Bronchial epithelial cell (primary cell): ENCODE measurements around the gene LAMA2. TPM values are rescaled to one million over a fixed set of nuclear protein-coding genes. Genes with fewer than 3 reads are reported as not detected.

Experiments
- DNase-seq: peaks from one replicate; pipeline ENCODE4 v3.0.0-alpha.2; 2010; ENCODE audit warnings: low read depth
- FAIRE-seq: peaks from 2 replicates; lab custom pipeline; 2011; peaks lifted over from hg19 to GRCh38; lab: Jason Lieb, UNC
- H3K27me3 ChIP-seq: 2 replicates; pipeline ENCODE4 v1.5.1; 2011; ENCODE audit warnings: low read length; ENCODE audit not compliant: control insufficient read depth, insufficient read depth
- H3K36me3 ChIP-seq: 2 replicates; pipeline ENCODE4 v1.5.1; 2011; ENCODE audit warnings: low read length; ENCODE audit not compliant: control insufficient read depth, insufficient read depth
- H3K4me3 ChIP-seq: 2 replicates; pipeline ENCODE4 v1.5.1; 2011; ENCODE audit warnings: mild to moderate bottlenecking, low read depth, low read length, control low read depth
- CTCF ChIP-seq: IDR thresholded peaks from 2 replicates; pipeline ENCODE4 v1.5.1; 2011; ENCODE audit warnings: mild to moderate bottlenecking, moderate library complexity, low read length, control low read depth, inconsistent platforms; ENCODE audit not compliant: insufficient read depth, severe bottlenecking
- total RNA-seq: library from RNA; depleted of rRNA; stranded (reverse); fragments of >200 nt; gene quantifications from 2 replicates; pipeline ENCODE4 v1.2.1, GENCODE V29; 2014

The LAMA2 gene
- total RNA-seq, 1 donor from 2014 or later, result 2.6 TPM

GRCh38 chr6:129515004-129515403, 632.1 kb downstream of the LAMA2 start:
- Histone ChIP-seq H3K4me3 (no peak overlapping the region), H3K27me3 (no peaks in the 10 kb centered on the region), H3K36me3 (no peaks in the 10 kb centered on the region)
- DNase-seq (no peak), FAIRE-seq (no peak)
- TF ChIP-seq CTCF, result no peak

- Histone ChIP-seq H3K4me3 (no peak overlapping the region), H3K36me3 (no peaks in the 10 kb centered on the region), H3K27me3 (no peaks in the 10 kb centered on the region)
- DNase-seq, result no peak
- FAIRE-seq, result no peak
- TF ChIP-seq CTCF, result no peak
These were observed 633.1 kb downstream of the LAMA2 start for GRCh38 chr6:129516005-129516404.

- H3K4me3 ChIP-seq, result no peak overlapping the region
- FAIRE-seq (no peak), DNase-seq (no peak)
These were observed 633.8 kb downstream of the LAMA2 start for GRCh38 chr6:129516787-129517186.

GRCh38 chr6:129517288-129517687, 634.4 kb downstream of the LAMA2 start:
- no peak for TF ChIP-seq CTCF
- DNase-seq (peak; percentile 44), FAIRE-seq (no peak)
- no peaks in the 10 kb centered on the region for H3K36me3 ChIP-seq
- no peak overlapping the region for H3K4me3 ChIP-seq
- H3K27me3 ChIP-seq, result no peaks in the 10 kb centered on the region

More at GRCh38 chr6:129516787-129517186, 633.8 kb downstream of the LAMA2 start:
- Histone ChIP-seq H3K36me3 (no peaks in the 10 kb centered on the region), H3K27me3 (no peaks in the 10 kb centered on the region)
- no peak for TF ChIP-seq CTCF

GRCh38 chr6:129519750-129520149, 636.8 kb downstream of the LAMA2 start:
- Histone ChIP-seq H3K36me3 (no peaks in the 10 kb centered on the region), H3K27me3 (no peaks in the 10 kb centered on the region), H3K4me3 (no peak overlapping the region)
- no peak for TF ChIP-seq CTCF
- FAIRE-seq (no peak), DNase-seq (no peak)

GRCh38 chr6:129521946-129522345, 639.0 kb downstream of the LAMA2 start:
- FAIRE-seq (no peak), DNase-seq (peak; percentile 70)
- Histone ChIP-seq H3K27me3 (no peaks in the 10 kb centered on the region), H3K36me3 (no peaks in the 10 kb centered on the region), H3K4me3 (no peak overlapping the region)
- TF ChIP-seq CTCF, result no peak
